ENCODE data around the gene NPFFR1.
"Not testable (repeated sequence)": the region's sequence is repeated elsewhere in the genome, so short reads cannot be mapped to it uniquely, and the experiment has no call there.

The NPFFR1 gene

DNA sequence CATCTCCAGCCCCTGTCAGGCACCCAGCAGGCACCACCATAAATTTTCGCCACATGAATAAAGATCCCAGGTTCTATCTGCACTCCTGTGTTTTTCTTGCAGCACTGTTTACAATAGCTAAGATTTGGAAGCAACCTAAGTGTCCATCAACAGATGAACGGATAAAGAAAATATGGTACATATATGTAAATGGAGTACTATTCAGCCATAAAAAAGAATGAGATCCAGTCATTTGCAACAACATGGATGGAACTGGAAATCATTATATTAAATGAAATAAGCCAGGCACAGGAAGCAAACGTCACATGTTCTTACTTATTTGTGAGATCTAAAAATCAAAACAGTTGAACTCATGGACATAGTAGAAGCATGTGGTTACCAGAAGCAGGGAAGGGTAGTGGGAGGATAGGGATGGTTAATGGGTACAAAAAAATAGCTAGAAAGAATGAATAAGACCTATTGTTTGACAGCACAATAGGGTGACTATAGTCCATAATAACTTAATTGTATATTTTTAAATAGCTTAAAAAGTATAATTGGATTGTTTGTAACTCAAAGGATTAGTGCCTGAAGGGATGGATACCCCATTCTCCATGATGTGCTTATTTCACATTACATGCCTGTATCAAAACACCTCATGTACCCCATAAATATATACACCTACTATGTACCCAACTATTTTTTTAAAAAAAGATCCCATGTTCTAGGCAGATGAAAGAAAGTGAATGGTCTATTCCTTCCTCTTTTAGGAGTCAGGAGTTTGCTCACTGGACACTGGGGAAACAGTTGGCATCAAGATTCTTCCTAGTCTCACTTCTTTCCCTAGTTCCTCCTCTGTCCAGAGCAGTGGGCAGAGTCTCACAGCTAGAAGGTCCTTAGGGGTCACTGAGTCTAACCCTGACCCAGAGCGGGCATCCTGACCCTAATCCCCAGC, 1.0 kb upstream of the NPFFR1 start:
- DNase-seq = no peak

DNA sequence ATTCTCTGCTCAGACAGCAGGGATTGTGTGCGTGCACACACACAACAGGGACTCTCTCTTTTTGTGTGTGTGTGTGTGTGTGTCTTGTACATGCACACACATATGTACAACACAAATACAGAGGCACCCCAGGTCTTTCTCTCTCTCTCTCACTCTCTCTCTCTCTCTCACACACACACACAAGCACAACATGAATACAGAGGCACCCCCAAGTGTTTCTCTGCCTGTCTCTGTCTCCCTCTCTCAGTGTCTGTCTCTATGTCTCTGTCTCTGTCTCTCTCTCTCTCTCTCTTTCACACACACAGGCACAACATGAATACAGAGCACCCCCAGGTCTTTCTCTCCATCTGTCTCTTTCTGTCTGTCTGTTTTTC, 746 bp downstream of the NPFFR1 start:
- no peak for DNase-seq

DNA sequence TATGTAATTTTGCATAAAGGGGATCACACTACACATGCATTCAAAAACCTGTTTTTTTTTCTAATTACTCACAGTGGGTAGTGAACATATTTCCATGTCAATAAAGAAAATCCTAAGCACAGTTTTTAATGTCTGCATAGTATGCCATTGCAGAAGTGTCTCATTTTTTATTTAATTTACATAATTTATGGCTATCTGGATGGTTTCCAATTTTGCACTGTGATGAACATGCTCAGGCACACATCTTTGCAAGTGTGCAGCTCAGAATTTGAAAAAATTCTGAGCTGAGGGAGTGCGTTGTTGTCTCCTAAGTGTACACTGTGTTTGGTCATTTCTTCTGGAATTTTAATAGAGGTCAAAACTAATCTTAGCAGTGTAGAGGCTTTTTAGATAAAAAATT, 2.2 kb downstream of the NPFFR1 start:
- no peak for DNase-seq

DNA sequence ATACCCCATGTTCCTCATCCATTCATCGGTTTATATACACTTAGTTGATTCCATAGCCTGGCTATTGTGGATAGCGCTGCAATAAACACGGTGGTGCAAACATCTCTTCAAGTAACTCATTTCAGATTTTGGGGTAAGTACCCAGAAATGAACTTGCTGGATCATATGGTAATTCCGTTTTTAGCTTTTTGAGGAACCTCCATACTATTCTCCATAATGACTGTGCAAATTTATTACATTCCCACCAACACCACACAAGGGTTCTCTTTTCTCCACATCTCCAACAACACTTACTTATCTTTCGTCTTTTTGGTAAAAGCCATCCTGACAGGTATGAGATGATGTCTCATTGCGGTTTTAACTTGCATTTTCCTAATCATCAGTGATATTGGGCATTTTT, 3.7 kb downstream of the NPFFR1 start:
- no peak for DNase-seq

GRCh38 chr10:70277396-70278030, 6.3 kb downstream of the NPFFR1 start:
- no peak for DNase-seq

- no peak for DNase-seq
Measured at GRCh38 chr10:70274643-70275042, 9.2 kb downstream of the NPFFR1 start.

- no peak for DNase-seq
Measured at GRCh38 chr10:70272925-70273316, 10.9 kb downstream of the NPFFR1 start.

DNA sequence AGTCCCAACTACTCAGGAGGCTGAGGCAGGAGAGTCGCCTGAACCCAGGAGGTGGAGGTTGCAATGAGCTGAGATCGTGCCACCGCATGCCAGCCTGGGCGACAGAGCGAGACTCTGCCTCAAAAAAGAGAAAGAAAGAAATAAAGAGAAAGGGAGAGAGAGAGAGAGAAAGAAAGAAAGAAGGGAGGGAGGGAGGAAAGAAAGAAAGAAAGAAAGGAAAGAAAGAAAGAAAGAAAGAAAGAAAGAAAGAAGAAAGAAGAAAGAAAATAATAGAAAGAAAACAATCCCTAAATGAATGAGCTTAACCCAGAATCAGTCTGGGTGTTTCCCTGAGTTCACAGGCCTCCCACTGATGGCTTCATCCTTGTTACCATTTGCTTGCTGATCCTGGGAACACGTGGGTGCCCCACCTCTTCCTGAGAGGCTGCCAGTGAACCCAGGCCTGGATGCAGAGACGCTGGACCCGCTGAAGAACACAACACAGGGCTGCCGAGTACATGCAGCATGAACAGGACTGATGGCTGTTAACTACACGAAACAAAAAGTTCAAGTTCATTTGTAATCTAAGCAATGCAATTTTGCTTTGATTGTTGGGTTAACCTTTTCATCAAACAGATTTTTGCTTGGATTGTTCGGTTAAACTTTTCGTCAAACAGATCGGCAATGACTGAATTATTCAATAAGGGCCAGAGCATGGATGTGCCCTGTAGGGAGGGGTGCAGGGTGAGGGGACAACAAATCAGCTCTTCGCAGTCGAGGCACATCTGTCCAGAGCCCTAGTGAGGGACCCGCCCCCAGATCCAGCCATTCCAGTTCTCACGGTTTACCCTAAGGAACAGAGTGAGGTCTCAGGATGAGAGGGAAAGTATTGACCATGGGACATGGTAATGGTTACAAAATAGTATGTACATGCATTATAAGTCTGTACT, 11.5 kb downstream of the NPFFR1 start:
- DNase-seq = no peak

DNA sequence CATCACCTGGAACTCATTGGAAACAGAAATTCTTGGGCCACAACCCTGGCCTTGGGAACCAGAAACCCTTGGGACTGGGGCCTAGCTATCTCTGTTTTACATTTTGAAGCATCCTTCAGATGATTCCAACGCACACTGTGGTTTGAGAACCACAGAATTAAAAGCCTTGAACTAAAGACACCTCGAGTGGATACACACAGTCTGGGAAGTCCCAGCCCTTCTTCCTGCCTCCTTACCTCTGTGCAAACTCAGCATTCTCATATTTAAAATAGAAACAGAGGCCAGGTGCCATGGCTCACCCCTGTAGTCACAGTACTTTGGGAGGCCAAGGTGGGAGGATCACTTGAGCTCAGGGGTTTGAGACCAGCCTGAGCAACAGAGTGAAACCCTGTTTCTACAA, 12.9 kb downstream of the NPFFR1 start:
- no peak for DNase-seq

DNA sequence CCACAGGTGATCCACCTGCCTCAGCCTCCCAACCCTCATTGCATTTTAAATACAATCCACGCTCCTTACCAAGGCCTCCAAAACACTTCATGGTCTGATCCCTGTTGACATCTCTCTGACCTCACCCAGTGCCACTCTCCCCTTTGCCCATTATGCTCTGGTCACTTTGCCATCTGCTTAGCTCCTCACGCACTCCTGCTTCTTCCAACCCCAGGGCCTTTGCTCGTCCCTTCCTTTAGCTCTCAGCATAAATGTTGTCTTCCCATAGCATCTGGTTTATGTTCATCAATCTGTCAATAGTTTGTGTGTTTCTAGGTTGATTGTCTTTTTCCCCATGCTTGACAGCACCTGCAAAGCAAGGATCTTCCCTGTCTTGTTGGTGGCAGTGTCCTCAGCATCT, 14.1 kb downstream of the NPFFR1 start:
- DNase-seq = no peak

DNA sequence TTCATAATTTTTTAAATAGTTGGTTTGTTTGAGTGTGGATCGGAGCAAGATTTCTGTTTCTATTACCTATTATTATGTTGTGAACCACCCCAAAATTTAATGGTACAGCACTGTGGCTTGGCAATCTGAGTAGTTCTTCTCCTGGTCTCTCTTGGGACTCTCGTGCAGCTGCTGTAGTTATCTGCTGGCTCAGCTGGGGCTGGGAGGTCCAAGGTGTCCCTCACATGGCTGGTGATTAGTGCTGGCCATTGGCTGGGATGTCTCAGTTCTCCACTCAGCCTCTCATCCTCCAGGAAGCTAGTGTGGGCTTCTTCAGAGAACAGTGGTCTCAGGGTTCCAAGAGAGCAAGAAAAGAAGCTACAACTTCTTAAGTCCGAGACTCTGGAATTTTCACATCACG, 15.4 kb downstream of the NPFFR1 start:
- no peak for DNase-seq

DNA sequence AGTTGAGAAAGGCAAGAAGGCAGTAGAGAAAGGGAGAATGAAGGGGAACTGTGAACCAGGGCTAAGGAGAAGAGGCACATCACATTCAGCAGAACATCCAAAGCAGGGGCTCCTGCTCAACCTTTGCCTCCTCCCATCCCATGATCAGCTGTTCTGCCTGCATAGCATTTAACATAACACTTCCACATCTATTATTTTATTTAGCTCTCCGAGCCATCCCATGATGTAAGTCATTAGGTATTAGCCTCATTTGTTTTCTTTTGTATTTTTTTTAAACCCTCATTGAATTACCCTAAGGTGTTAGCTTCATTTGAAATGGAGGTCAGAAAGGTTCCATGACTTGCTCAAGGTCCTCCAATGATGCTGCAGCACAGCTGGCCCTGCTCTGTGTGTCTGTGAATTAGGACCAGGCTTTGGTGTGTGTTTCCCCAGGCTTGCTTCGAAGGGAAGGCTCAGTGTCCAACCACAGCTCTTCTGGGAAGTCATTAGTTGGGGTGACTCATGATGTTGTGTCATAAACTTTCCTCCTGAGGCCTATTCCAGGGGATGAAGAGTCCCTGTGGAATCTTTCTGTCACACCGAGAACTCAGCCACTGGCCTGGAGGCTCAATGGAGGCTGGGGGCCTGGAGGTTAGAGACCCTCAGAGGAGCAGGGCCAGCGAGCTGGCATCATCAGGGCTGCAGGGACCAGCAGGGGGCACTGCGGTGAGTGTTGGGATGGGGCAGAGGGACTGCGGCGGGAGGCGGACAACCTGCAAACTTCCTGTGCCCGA, 16.5 kb downstream of the NPFFR1 start:
- DNase-seq = no peak

DNA sequence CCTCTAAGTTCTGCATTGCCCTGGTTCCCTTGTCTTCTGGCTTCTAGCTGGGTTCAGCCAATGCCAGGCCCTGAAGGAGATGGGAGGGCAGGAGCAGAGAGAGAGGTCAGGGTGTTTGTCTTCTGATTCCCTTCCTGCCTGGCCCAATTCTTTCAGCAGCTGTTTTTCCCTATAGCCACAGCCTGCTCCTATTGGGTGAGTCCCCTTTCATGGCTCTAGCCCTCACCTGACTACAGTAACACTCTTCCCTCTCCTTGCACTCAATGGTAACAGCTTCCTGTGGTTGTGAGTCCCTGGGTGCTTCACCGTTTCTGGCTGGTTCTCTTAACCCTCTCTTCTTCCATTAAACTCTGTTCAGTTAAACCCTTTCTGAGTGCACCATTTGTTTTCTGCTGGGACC, 17.1 kb downstream of the NPFFR1 start:
- DNase-seq = no peak

- no peak for DNase-seq
Measured at GRCh38 chr10:70266056-70266455, 17.7 kb downstream of the NPFFR1 start.

DNA sequence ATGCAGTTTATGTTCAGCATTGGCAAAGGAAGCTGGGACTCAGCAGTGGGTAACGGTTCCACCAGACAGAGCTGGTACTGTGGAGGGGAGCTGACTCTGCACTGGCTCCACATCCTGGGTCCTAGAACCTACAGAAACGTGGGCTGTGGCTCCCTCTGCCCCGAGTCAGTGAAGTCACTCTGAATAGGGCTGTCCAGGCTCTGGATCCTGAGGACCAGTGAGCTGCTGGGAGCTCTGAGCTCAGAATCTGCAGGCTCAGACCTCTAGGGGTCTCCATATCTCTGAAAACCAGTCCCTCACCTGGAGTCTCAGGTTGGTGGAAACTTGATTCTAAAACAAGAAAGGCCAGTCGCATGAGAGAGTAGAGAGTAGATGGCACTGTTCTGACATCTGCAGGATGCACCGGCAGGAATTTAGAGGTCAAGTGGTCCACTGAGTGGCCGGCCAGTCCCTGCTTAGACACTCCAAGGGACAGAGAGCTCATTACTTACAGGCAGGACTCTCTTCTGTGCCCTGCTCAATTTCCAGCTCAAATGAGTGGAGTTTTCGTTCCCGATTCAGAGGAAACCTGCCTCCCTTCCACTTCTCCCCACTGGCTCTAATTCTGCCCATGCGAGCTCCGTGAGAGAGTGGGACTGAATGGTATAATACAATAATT, 18.6 kb downstream of the NPFFR1 start:
- DNase-seq = no peak

GRCh38 chr10:70260734-70261133, 23.1 kb downstream of the NPFFR1 start:
- no peak for DNase-seq

GRCh38 chr10:70260259-70260658, 23.5 kb downstream of the NPFFR1 start:
- no peak for DNase-seq

DNA sequence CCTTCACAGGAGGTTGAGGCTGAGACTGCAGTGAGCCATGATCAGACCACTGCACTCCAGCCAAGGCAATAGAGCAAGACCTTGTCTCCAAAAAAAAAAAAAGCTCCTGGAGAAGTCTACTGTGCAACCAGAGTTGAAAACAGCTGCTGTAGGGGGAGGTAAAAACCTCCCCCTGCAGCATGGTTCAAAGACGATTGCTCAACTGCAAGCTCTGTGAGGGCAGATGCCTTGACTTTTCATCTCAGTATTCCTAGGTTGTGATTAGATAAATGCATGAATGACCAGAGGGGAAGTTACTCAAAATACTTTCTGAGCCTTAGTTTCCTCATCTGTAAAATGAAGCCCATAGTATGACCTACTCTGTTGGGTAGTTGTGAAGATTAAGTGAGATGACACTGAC, 25.6 kb downstream of the NPFFR1 start:
- DNase-seq = no peak

- not testable (repeated sequence) for DNase-seq
Measured at GRCh38 chr10:70257816-70258215, 26.0 kb downstream of the NPFFR1 start.

DNA sequence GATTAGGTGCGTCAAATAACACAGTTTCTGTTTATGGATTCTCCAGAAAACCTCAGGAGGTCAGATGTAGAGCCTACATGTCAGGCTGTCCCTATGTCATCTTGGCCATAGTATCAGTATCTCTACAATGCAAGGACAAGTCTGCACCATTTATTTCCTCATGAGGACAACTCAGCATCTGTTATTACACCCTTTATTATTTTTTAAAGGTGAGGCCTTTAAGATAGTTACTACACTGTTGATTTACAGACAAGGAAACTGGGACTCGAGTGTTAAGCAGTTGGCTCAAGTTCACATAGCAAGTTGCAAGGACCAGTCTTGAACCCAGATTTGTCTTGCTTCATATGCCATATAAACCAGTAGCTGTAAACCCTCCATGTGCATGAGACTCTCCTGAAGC, 27.3 kb downstream of the NPFFR1 start:
- DNase-seq = no peak

- no peak for DNase-seq
Measured at GRCh38 chr10:70255329-70256299, 28.2 kb downstream of the NPFFR1 start.

Data from NCI-H510A (cell line).